GM23338 (cell line): ENCODE measurements around the gene SYT2. TPM values are rescaled to one million over a fixed set of nuclear protein-coding genes. Genes with fewer than 3 reads are reported as not detected.

Experiments used
- ATAC-seq: fragments of 200-7000 bp; cut with Tn5 transposase; 3 replicates; pipeline ENCODE4 v1.9.1; 2020
- DNase-seq: peaks from one replicate; pipeline ENCODE4 v3.0.0-alpha.2; 2015; ENCODE audit warnings: low spot score
- H2AFZ ChIP-seq: fragments of 200-600 bp; sonication (generic); 2 replicates; pipeline ENCODE4 v1.8.0; 2016; ENCODE audit warnings: antibody characterized with exemption, mild to moderate bottlenecking, moderate library complexity
- H3F3A ChIP-seq: fragments of 200-600 bp; sonication (generic); replicated peaks from 2 replicates; pipeline ENCODE4 v1.8.0; 2017; ENCODE audit warnings: antibody characterized with exemption, mixed run types, low read depth
- H3K27ac ChIP-seq: fragments of 200-600 bp; sonication (generic); 2 replicates; pipeline ENCODE4 v1.6.1; 2016; ENCODE audit warnings: low read depth
- H3K27me3 ChIP-seq: fragments of 200-600 bp; sonication (generic); 2 replicates; pipeline ENCODE4 v1.8.0; 2016; ENCODE audit warnings: mild to moderate bottlenecking, mixed run types, moderate library complexity; ENCODE audit not compliant: insufficient read depth
- H3K36me3 ChIP-seq: fragments of 200-600 bp; sonication (generic); 2 replicates; pipeline ENCODE4 v1.8.0; 2016; ENCODE audit warnings: mild to moderate bottlenecking; ENCODE audit not compliant: insufficient read depth
- H3K4me1 ChIP-seq: fragments of 200-600 bp; sonication (generic); 2 replicates; pipeline ENCODE4 v1.8.0; 2016; ENCODE audit warnings: mild to moderate bottlenecking, moderate library complexity; ENCODE audit not compliant: insufficient read depth
- H3K4me2 ChIP-seq: fragments of 200-600 bp; sonication (generic); 2 replicates; pipeline ENCODE4 v1.7.1; 2017; ENCODE audit warnings: mixed run types
- H3K4me3 ChIP-seq: fragments of 200-600 bp; sonication (generic); 2 replicates; pipeline ENCODE4 v1.6.1; 2016; ENCODE audit warnings: mixed run types
- H3K79me2 ChIP-seq: fragments of 200-600 bp; sonication (generic); replicated peaks from 2 replicates; pipeline ENCODE4 v1.8.0; 2017; ENCODE audit warnings: mild to moderate bottlenecking; ENCODE audit not compliant: insufficient read depth
- H3K9me2 ChIP-seq: fragments of 200-600 bp; sonication (generic); 2 replicates; pipeline ENCODE4 v1.8.0; 2017; ENCODE audit not compliant: insufficient read depth
- H4K20me1 ChIP-seq: fragments of 200-600 bp; sonication (generic); replicated peaks from 2 replicates; pipeline ENCODE4 v1.8.0; 2017; ENCODE audit warnings: mild to moderate bottlenecking; ENCODE audit not compliant: insufficient read depth
- H3K27ac Mint-ChIP-seq: 2 replicates; pipeline ENCODE4 v1.8.0; 2020; ENCODE audit warnings: inconsistent platforms, mild to moderate bottlenecking, moderate library complexity, mixed read lengths
- H3K27me3 Mint-ChIP-seq: 3 replicates; pipeline ENCODE4 v1.8.0; 2022; ENCODE audit warnings: low read depth, mild to moderate bottlenecking, moderate library complexity, mixed read lengths, inconsistent platforms; ENCODE audit not compliant: insufficient read depth, poor library complexity
- H3K36me3 Mint-ChIP-seq: 3 replicates; pipeline ENCODE4 v1.8.0; 2021; ENCODE audit warnings: low read depth, mild to moderate bottlenecking, inconsistent platforms, moderate library complexity, mixed read lengths
- H3K4me1 Mint-ChIP-seq: 3 replicates; pipeline ENCODE4 v1.8.0; 2020; ENCODE audit warnings: mild to moderate bottlenecking, inconsistent platforms, mixed read lengths
- H3K4me3 Mint-ChIP-seq: 3 replicates; pipeline ENCODE4 v1.8.0; 2021; ENCODE audit warnings: moderate library complexity, mild to moderate bottlenecking, inconsistent platforms, mixed read lengths
- H3K9me3 Mint-ChIP-seq: 3 replicates; pipeline ENCODE4 v1.8.0; 2020; ENCODE audit warnings: moderate library complexity, mild to moderate bottlenecking, inconsistent platforms, mixed read lengths
- CREB1 ChIP-seq: fragments of 250-450 bp; sonication (Bioruptor Pico); IDR thresholded peaks from 2 replicates; pipeline ENCODE4 v1.5.0; 2020; ENCODE audit warnings: low read depth, mild to moderate bottlenecking, moderate library complexity
- JUNB ChIP-seq: IDR thresholded peaks from one replicate; pipeline ENCODE4 v1.6.1; 2016; ENCODE audit warnings: antibody characterized with exemption; ENCODE audit not compliant: unreplicated experiment
- NANOG ChIP-seq: IDR thresholded peaks from 2 replicates; pipeline ENCODE4 v1.6.1; 2016; ENCODE audit warnings: antibody characterized with exemption, borderline replicate concordance
- POLR2AphosphoS5 ChIP-seq: IDR thresholded peaks from 2 replicates; pipeline ENCODE4 v1.6.1; 2016; ENCODE audit warnings: antibody characterized with exemption, low read depth
- STAT1 ChIP-seq: IDR thresholded peaks from one replicate; pipeline ENCODE4 v1.6.1; 2016; ENCODE audit warnings: antibody characterized with exemption; ENCODE audit not compliant: unreplicated experiment
- ZNF114 ChIP-seq: fragments of 250-450 bp; sonication (Bioruptor Pico); IDR thresholded peaks from 2 replicates; pipeline ENCODE4 v1.5.0; 2020; ENCODE audit warnings: mild to moderate bottlenecking, moderate library complexity
- ZNF331 ChIP-seq: fragments of 250-450 bp; sonication (Bioruptor Pico); IDR thresholded peaks from 2 replicates; pipeline ENCODE4 v1.5.0; 2020; ENCODE audit warnings: low read depth, mild to moderate bottlenecking, moderate library complexity
- polyA plus RNA-seq: library from polyadenylated mRNA; unstranded; fragments of >200 nt; fragmentation: Nextera tagmentation; extraction: Ambion mirVana; gene quantifications from 2 replicates; pipeline ENCODE4 v1.2.1, GENCODE V29; 2016
- total RNA-seq: library from RNA; depleted of rRNA; stranded (reverse); fragments of >200 nt; shearing (Covaris generic); gene quantifications from 2 replicates; pipeline ENCODE4 v1.2.3, GENCODE V29; 2014
- TF ChIP-seq, protein P1 (sequence below): IDR thresholded peaks from 2 replicates; pipeline ENCODE4 v1.6.1; 2016; ENCODE audit warnings: antibody characterized with exemption
- TF ChIP-seq, protein P2 (sequence below), 2 experiments: fragments of 200-600 bp in 1 of 2; sonication (generic) in 1 of 2; conservative IDR thresholded peaks; 2 replicates each; pipeline versions ENCODE4 v1.5.1 to v1.6.1; 2016 to 2017; ENCODE audit warnings: antibody characterized with exemption in 2 of 2, low read depth in 2 of 2, mild to moderate bottlenecking in 2 of 2, moderate library complexity in 1 of 2

SYT2 gene
- total and polyA plus RNA-seq, 2 experiments from 2014 or later: 2.4 to 12.5 TPM

GRCh38 chr1:202689082-202689481 is 21.2 kb downstream of the SYT2 start:
- TF ChIP-seq, protein P1, sequence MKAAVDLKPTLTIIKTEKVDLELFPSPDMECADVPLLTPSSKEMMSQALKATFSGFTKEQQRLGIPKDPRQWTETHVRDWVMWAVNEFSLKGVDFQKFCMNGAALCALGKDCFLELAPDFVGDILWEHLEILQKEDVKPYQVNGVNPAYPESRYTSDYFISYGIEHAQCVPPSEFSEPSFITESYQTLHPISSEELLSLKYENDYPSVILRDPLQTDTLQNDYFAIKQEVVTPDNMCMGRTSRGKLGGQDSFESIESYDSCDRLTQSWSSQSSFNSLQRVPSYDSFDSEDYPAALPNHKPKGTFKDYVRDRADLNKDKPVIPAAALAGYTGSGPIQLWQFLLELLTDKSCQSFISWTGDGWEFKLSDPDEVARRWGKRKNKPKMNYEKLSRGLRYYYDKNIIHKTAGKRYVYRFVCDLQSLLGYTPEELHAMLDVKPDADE: no peak
- TF ChIP-seq, protein P2, sequence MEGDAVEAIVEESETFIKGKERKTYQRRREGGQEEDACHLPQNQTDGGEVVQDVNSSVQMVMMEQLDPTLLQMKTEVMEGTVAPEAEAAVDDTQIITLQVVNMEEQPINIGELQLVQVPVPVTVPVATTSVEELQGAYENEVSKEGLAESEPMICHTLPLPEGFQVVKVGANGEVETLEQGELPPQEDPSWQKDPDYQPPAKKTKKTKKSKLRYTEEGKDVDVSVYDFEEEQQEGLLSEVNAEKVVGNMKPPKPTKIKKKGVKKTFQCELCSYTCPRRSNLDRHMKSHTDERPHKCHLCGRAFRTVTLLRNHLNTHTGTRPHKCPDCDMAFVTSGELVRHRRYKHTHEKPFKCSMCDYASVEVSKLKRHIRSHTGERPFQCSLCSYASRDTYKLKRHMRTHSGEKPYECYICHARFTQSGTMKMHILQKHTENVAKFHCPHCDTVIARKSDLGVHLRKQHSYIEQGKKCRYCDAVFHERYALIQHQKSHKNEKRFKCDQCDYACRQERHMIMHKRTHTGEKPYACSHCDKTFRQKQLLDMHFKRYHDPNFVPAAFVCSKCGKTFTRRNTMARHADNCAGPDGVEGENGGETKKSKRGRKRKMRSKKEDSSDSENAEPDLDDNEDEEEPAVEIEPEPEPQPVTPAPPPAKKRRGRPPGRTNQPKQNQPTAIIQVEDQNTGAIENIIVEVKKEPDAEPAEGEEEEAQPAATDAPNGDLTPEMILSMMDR (conservative IDR thresholded peaks at IDR 0.05; ENCODE audit: low read depth in 2 of 2): no peak
- TF ChIP-seq JUNB (no peak), STAT1 (no peak), CREB1 (CRISPR knock-in tag) (no peak), ZNF114 (CRISPR knock-in tag) (no peak), POLR2AphosphoS5 (no peak), NANOG (no peak)
- no peaks in the 10 kb centered on the region for H3F3A ChIP-seq
- peaks cover 15% of the 10 kb centered on the region for H3K27me3 Mint-ChIP-seq
- no peaks in the 10 kb centered on the region; the same call in 2 of the 3 replicates for H3K36me3 Mint-ChIP-seq
- peaks cover 16% of the 10 kb centered on the region; the same call in 1 of the 2 replicates for H4K20me1 ChIP-seq
- H3K4me1 Mint-ChIP-seq: peaks cover 15% of the 10 kb centered on the region
- no peak overlapping the region for H2AFZ ChIP-seq
- no peaks in the 10 kb centered on the region for H3K9me2 ChIP-seq
- peaks cover 3% of the 10 kb centered on the region; the same call in 1 of the 2 replicates for H3K4me1 ChIP-seq
- no peak overlapping the region for H3K4me3 Mint-ChIP-seq
- no peak for ATAC-seq
- no peak for DNase-seq
- peak overlapping the region; percentile 43; the same call in 1 of the 2 replicates for H3K27ac Mint-ChIP-seq
- H3K36me3 ChIP-seq: no peaks in the 10 kb centered on the region
- H3K4me3 ChIP-seq: no peak overlapping the region
- H3K79me2 ChIP-seq: no peaks in the 10 kb centered on the region
- H3K4me2 ChIP-seq: no peak overlapping the region
- no peaks in the 10 kb centered on the region for H3K9me3 Mint-ChIP-seq
- no peaks in the 10 kb centered on the region for H3K27me3 ChIP-seq
- no peak overlapping the region for H3K27ac ChIP-seq

DNA sequence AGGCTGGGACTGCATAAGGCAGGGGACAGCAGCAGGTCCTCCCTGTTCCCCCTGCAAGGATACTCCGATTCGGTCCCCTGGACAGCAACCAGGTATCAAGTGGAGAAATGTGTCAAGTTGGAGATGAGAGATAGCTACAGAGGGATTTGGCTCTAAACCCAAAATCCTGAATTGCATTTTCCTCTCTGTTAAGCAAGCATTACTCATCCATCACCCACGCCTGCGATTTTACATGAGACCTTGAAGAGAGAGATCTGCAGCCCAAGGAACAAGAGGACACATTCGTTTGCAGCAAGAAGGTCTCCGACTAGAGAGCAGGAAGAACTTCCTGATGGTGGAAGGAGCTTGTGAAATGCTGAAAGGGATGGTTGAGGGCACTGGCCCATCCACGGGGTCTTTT is 21.9 kb downstream of the SYT2 start:
- no peak overlapping the region for H3K4me3 Mint-ChIP-seq
- Histone ChIP-seq H3K79me2 (no peaks in the 10 kb centered on the region), H3K27ac (no peak overlapping the region), H2AFZ (no peak overlapping the region), H3K4me3 (no peak overlapping the region), H3K9me2 (no peaks in the 10 kb centered on the region), H3K4me2 (no peak overlapping the region), H3K36me3 (no peaks in the 10 kb centered on the region), H3F3A (no peaks in the 10 kb centered on the region), H4K20me1 (peaks cover 13% of the 10 kb centered on the region; the same call in 1 of the 2 replicates), H3K27me3 (no peaks in the 10 kb centered on the region), H3K4me1 (peaks cover 3% of the 10 kb centered on the region; the same call in 1 of the 2 replicates)
- H3K9me3 Mint-ChIP-seq: no peaks in the 10 kb centered on the region
- DNase-seq: no peak
- no peak overlapping the region for H3K27ac Mint-ChIP-seq
- H3K4me1 Mint-ChIP-seq: peaks cover 15% of the 10 kb centered on the region
- no peaks in the 10 kb centered on the region; the same call in 2 of the 3 replicates for H3K36me3 Mint-ChIP-seq
- TF ChIP-seq STAT1: no peak
- TF ChIP-seq JUNB: no peak
- TF ChIP-seq NANOG: no peak
- TF ChIP-seq CREB1 (CRISPR knock-in tag): no peak
- TF ChIP-seq POLR2AphosphoS5: no peak
- no peak for TF ChIP-seq ZNF331 (CRISPR knock-in tag)
- H3K27me3 Mint-ChIP-seq: peaks cover 15% of the 10 kb centered on the region
- ATAC-seq: no peak
